A549 treated with AZD9567 at 1 μM for 4 hours (cell line): ENCODE data around the gene TYW5. TPM values are rescaled to one million over a fixed set of nuclear protein-coding genes. Genes with fewer than 3 reads are reported as not detected.

ENCODE experiments used
- total RNA-seq: library from RNA; stranded (reverse); fragments of 200-300 nt; extraction: Qiagen RNA extraction; gene quantifications from 5 replicates; pipeline ENCODE4 v1.2.3, GENCODE V29; 2022; ENCODE audit not compliant: insufficient read depth

TYW5 gene
- 7.4 to 9.3 TPM (median 7.5 TPM) in 5 replicates for total RNA-seq

GRCh38 chr2:199955339-199956061, at the start of gene TYW5, which contains the start of gene MAIP1:
Gene TYW5, minus strand, starts transcription at chr2:199955491. Its CDS starts 21 bp downstream, at chr2:199955470.
Gene MAIP1, plus strand, starts transcription at chr2:199955582. Its CDS starts 217 bp downstream, at chr2:199955799.

GRCh38 chr2:199911052-199911876, 44.0 kb downstream of the TYW5 start, which contains the start of gene C2orf69:
Gene C2orf69, plus strand, starts transcription at chr2:199911293. Its CDS starts 146 bp downstream, at chr2:199911439.

Other genes starting within 250 kb of the TYW5 start
- 2.7 to 4.3 TPM (median 3.0 TPM) in 5 replicates for gene FTCDNL1, start 104.3 kb downstream of the TYW5 start, total RNA-seq
- gene C2orf69, start 44.2 kb downstream of the TYW5 start, total RNA-seq = 6.3 to 11.0 TPM (median 9.3 TPM) in 5 replicates
- 38.2 to 88.3 TPM (median 39.7 TPM) in 5 replicates for gene MAIP1, start 91 bp upstream of the TYW5 start, total RNA-seq